ENCODE data around the gene DDX55. TPM values are rescaled to one million over a fixed set of nuclear protein-coding genes. Genes with fewer than 3 reads are reported as not detected.
A peak's percentile ranks its signal among the peaks of the same experiment; 100 is the strongest.

Gene DDX55
- total and polyA plus RNA-seq, 2 donors (not counting 1 experiment from before 2014, with no cell fraction given), result 11.2 to 14.9 TPM

DNA sequence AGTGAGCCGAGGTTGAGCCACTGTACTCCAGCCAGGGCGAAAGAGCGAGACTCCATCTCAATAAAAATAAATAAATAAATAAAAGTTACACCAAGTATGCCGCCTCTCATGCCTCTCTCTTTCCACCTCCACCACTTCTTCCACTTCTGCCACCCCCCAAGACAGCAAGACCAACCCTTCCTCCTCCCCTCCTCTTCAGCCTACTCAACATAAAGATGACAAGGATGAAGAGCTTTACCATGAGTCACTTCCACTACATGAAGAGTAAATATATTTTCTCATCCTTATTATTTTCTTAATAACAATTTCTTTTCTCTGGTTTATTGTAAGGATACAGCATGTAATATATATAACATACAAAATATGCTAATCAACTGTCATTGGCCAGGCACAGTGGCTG lies 21.1 kb upstream of the DDX55 start:
- no peak overlapping the region for H3K4me2 ChIP-seq (ENCODE audit: extremely low read depth, insufficient read depth, low read length)
- H3K27me3 ChIP-seq (ENCODE audit: control insufficient read depth, insufficient read depth, low read length), result no peaks in the 10 kb centered on the region
- TF ChIP-seq EZH2 (IDR thresholded peaks at IDR 0.05; ENCODE audit: low read length, missing control alignments), result no peak
- TF ChIP-seq CTCF (conservative IDR thresholded peaks at IDR 0.05 in 1 of 2, IDR thresholded peaks at IDR 0.05 in 1 of 2; ENCODE audit: low read depth in 1 of 2, low read length in 2 of 2), result no peak
- H3K9me3 ChIP-seq (ENCODE audit: control insufficient read depth, insufficient read depth, low read depth, low read length), result no peaks in the 10 kb centered on the region
- no peak overlapping the region for H3K4me3 ChIP-seq (replicated peaks in 1 of 4; ENCODE audit: control extremely low read depth in 1 of 4, insufficient read depth in 1 of 4, low read depth in 3 of 4, low read length in 4 of 4)
- H3K36me3 ChIP-seq (ENCODE audit: control insufficient read depth, insufficient read depth, low read length), result no peaks in the 10 kb centered on the region
- H2AFZ ChIP-seq (ENCODE audit: low read length), result no peak overlapping the region
- H3K27ac ChIP-seq (ENCODE audit: insufficient read depth, low read length), result no peak overlapping the region
- H3K79me2 ChIP-seq (ENCODE audit: control insufficient read depth, insufficient read depth, low read length), result peaks cover 26% of the 10 kb centered on the region
- peaks cover 4% of the 10 kb centered on the region for H3K4me1 ChIP-seq (ENCODE audit: control insufficient read depth, extremely low read depth, insufficient read depth, low read length)
- H4K20me1 ChIP-seq (ENCODE audit: control insufficient read depth, extremely low read depth, insufficient read depth, low read length), result no peaks in the 10 kb centered on the region
- no peak overlapping the region for H3K9ac ChIP-seq (ENCODE audit: insufficient read depth, low read length)
- no peak for DNase-seq (ENCODE audit: low read depth in 2 of 2)

DNA sequence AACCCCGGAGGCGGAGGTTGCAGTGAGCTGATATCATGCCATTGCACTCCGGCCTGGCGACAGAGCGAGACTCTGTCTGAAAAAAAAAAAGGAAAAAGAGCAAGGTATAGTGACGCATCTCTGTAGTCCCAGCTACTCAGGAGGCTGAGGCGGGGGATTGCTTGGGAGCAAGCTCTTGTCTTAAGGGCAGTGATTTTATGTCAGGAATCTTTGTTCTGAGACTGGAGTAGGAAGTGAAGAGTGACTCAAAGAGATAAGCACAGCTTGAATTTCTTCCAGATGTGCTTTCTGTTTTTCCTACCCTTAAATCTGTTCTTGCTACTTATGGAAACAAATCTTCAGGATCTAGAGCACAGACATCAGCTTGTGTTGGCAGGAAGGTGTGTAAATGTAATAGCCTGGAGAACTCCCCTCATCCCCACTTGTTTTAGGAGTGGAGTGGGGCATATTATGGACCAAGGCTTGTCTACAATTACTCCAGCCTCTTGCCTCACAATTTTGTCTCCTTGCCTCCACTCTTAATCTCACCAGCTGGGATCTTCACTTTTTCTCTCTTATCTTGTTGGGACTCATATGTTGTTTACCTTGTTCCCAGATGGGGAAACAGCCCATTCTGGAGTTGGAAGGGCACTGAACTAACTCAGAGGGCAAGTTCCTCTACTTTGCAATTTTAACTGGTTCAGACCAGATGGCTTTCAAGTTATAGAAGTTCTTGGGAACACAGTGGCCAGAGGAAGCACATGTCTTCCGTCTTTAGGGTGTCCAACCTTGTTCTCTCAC lies 10.0 kb upstream of the DDX55 start:
- H4K20me1 ChIP-seq (ENCODE audit: control insufficient read depth, extremely low read depth, insufficient read depth, low read length), result no peaks in the 10 kb centered on the region
- no peak overlapping the region for H3K4me2 ChIP-seq (ENCODE audit: extremely low read depth, insufficient read depth, low read length)
- no peak overlapping the region for H3K4me3 ChIP-seq (replicated peaks in 1 of 4; ENCODE audit: control extremely low read depth in 1 of 4, insufficient read depth in 1 of 4, low read depth in 3 of 4, low read length in 4 of 4)
- peaks cover 5% of the 10 kb centered on the region for H3K4me1 ChIP-seq (ENCODE audit: control insufficient read depth, extremely low read depth, insufficient read depth, low read length)
- no peaks in the 10 kb centered on the region for H3K27me3 ChIP-seq (ENCODE audit: control insufficient read depth, insufficient read depth, low read length)
- H3K9me3 ChIP-seq (ENCODE audit: control insufficient read depth, insufficient read depth, low read depth, low read length), result no peaks in the 10 kb centered on the region
- no peak overlapping the region for H2AFZ ChIP-seq (ENCODE audit: low read length)
- H3K79me2 ChIP-seq (ENCODE audit: control insufficient read depth, insufficient read depth, low read length), result peaks cover 70% of the 10 kb centered on the region
- DNase-seq (ENCODE audit: low read depth in 2 of 2), result peak; percentile 32 to 78
- TF ChIP-seq CTCF (conservative IDR thresholded peaks at IDR 0.05 in 1 of 2, IDR thresholded peaks at IDR 0.05 in 1 of 2; ENCODE audit: low read depth in 1 of 2, low read length in 2 of 2), result no peak
- TF ChIP-seq EZH2 (IDR thresholded peaks at IDR 0.05; ENCODE audit: low read length, missing control alignments), result no peak
- H3K27ac ChIP-seq (ENCODE audit: insufficient read depth, low read length), result no peak overlapping the region
- no peak overlapping the region for H3K9ac ChIP-seq (ENCODE audit: insufficient read depth, low read length)
- H3K36me3 ChIP-seq (ENCODE audit: control insufficient read depth, insufficient read depth, low read length), result peaks cover 18% of the 10 kb centered on the region

GRCh38 chr12:123595729-123596128 lies 6.2 kb upstream of the DDX55 start:
- Histone ChIP-seq H4K20me1 (ENCODE audit: control insufficient read depth, extremely low read depth, insufficient read depth, low read length) (no peaks in the 10 kb centered on the region), H2AFZ (ENCODE audit: low read length) (no peak overlapping the region), H3K4me2 (ENCODE audit: extremely low read depth, insufficient read depth, low read length) (no peak overlapping the region), H3K27me3 (ENCODE audit: control insufficient read depth, insufficient read depth, low read length) (no peaks in the 10 kb centered on the region), H3K36me3 (ENCODE audit: control insufficient read depth, insufficient read depth, low read length) (peaks cover 10% of the 10 kb centered on the region), H3K79me2 (ENCODE audit: control insufficient read depth, insufficient read depth, low read length) (peaks cover 37% of the 10 kb centered on the region), H3K4me3 (replicated peaks in 1 of 4; ENCODE audit: control extremely low read depth in 1 of 4, insufficient read depth in 1 of 4, low read depth in 3 of 4, low read length in 4 of 4) (no peak overlapping the region), H3K27ac (ENCODE audit: insufficient read depth, low read length) (no peak overlapping the region), H3K4me1 (ENCODE audit: control insufficient read depth, extremely low read depth, insufficient read depth, low read length) (no peaks in the 10 kb centered on the region), H3K9me3 (ENCODE audit: control insufficient read depth, insufficient read depth, low read depth, low read length) (no peaks in the 10 kb centered on the region), H3K9ac (ENCODE audit: insufficient read depth, low read length) (no peak overlapping the region)
- TF ChIP-seq EZH2 (IDR thresholded peaks at IDR 0.05; ENCODE audit: low read length, missing control alignments) (no peak), CTCF (conservative IDR thresholded peaks at IDR 0.05 in 1 of 2, IDR thresholded peaks at IDR 0.05 in 1 of 2; ENCODE audit: low read depth in 1 of 2, low read length in 2 of 2) (no peak)
- no peak for DNase-seq (ENCODE audit: low read depth in 2 of 2)

Measured in fibroblast of lung (primary cell).